Myocyte (in vitro differentiated cells): Measurements from ENCODE around the gene SNX9. TPM values are rescaled to one million over a fixed set of nuclear protein-coding genes. Genes with fewer than 3 reads are reported as not detected.
"Not testable (repeated sequence)": the region's sequence is repeated elsewhere in the genome, so short reads cannot be mapped to it uniquely, and the experiment has no call there.

Experiments used
- DNase-seq: peaks from one replicate; pipeline ENCODE4 v3.0.0-alpha.2; 2012; ENCODE audit warnings: low read depth
- total RNA-seq: library from RNA; depleted of rRNA; stranded (reverse); fragments of >200 nt; gene quantifications from 2 replicates; pipeline ENCODE4 v1.2.3, GENCODE V29; 2014

Gene SNX9
- total RNA-seq, 1 donor from 2014 or later = 21.7 TPM

- no peak for DNase-seq
Measured at GRCh38 chr6:157911278-157911677, 88.2 kb downstream of the SNX9 start.

GRCh38 chr6:157911786-157912185 is 88.7 kb downstream of the SNX9 start:
- no peak for DNase-seq

GRCh38 chr6:157912326-157912725 is 89.3 kb downstream of the SNX9 start:
- peak; percentile 70 for DNase-seq

- DNase-seq = no peak
Measured at GRCh38 chr6:157921685-157922367, 98.8 kb downstream of the SNX9 start.

GRCh38 chr6:157925771-157926170 is 102.7 kb downstream of the SNX9 start:
- no peak for DNase-seq

- DNase-seq = no peak
Measured at GRCh38 chr6:157927011-157927410, 104.0 kb downstream of the SNX9 start.

GRCh38 chr6:157928428-157928827 is 105.4 kb downstream of the SNX9 start:
- no peak for DNase-seq

GRCh38 chr6:157929076-157929475 is 106.0 kb downstream of the SNX9 start:
- no peak for DNase-seq

- DNase-seq = no peak
Measured at GRCh38 chr6:157929765-157930319, 106.8 kb downstream of the SNX9 start.

- DNase-seq = no peak
Measured at GRCh38 chr6:157935786-157936185, 112.7 kb downstream of the SNX9 start.

- no peak for DNase-seq
Measured at GRCh38 chr6:157937318-157937717, 114.3 kb downstream of the SNX9 start.

GRCh38 chr6:157937916-157938315 is 114.9 kb downstream of the SNX9 start:
- DNase-seq = no peak

GRCh38 chr6:157940375-157941036 is 117.5 kb downstream of the SNX9 start:
- DNase-seq = not testable (repeated sequence)

GRCh38 chr6:157941101-157941863 is 118.2 kb downstream of the SNX9 start:
- no peak for DNase-seq

GRCh38 chr6:157942351-157942750 is 119.3 kb downstream of the SNX9 start:
- DNase-seq = no peak

- no peak for DNase-seq
Measured at GRCh38 chr6:157943249-157943963, 120.4 kb downstream of the SNX9 start.

- DNase-seq = no peak
Measured at GRCh38 chr6:157943964-157944283, 120.9 kb downstream of the SNX9 start.

GRCh38 chr6:157944983-157945931 is 122.2 kb downstream of the SNX9 start:
- no peak for DNase-seq

- no peak for DNase-seq
Measured at GRCh38 chr6:157946053-157946617, 123.1 kb downstream of the SNX9 start.
